Effector memory CD8-positive, alpha-beta T cell (primary cell): ENCODE results near the gene FHOD3.

ENCODE experiments used
- ATAC-seq: fragments of 150-1000 bp; cut with Tn5 transposase; replicated peaks from 2 replicates; pipeline ENCODE4 v1.10.0; 2021; ENCODE audit warnings: mild to moderate bottlenecking, moderate library complexity
- DNase-seq, 3 experiments: peaks; one replicate each; pipeline ENCODE4 v3.0.0; 2021
- H3K27ac Mint-ChIP-seq, 2 donors: one replicate each; pipeline ENCODE4 v1.8.0; 2022; ENCODE audit warnings: mild to moderate bottlenecking in 2 of 2, mixed read lengths in 2 of 2, moderate library complexity in 2 of 2
- H3K27me3 Mint-ChIP-seq, 2 donors: one replicate each; pipeline ENCODE4 v1.8.0; 2022; ENCODE audit warnings: mixed read lengths in 2 of 2
- H3K36me3 Mint-ChIP-seq: one replicate; pipeline ENCODE4 v1.8.0; 2022; ENCODE audit warnings: mild to moderate bottlenecking, moderate library complexity, mixed read lengths; ENCODE audit not compliant: insufficient read depth
- H3K4me1 Mint-ChIP-seq, 2 donors: one replicate each; pipeline ENCODE4 v1.8.0; 2022; ENCODE audit warnings: low read depth in 2 of 2, mixed read lengths in 2 of 2
- H3K4me3 Mint-ChIP-seq, 2 donors: one replicate each; pipeline ENCODE4 v1.8.0; 2022; ENCODE audit warnings: mild to moderate bottlenecking in 2 of 2, mixed read lengths in 2 of 2, moderate library complexity in 2 of 2
- H3K9me3 Mint-ChIP-seq, 2 donors: one replicate each; pipeline ENCODE4 v1.8.0; 2022; ENCODE audit warnings: mixed read lengths in 2 of 2

FHOD3 gene

DNA sequence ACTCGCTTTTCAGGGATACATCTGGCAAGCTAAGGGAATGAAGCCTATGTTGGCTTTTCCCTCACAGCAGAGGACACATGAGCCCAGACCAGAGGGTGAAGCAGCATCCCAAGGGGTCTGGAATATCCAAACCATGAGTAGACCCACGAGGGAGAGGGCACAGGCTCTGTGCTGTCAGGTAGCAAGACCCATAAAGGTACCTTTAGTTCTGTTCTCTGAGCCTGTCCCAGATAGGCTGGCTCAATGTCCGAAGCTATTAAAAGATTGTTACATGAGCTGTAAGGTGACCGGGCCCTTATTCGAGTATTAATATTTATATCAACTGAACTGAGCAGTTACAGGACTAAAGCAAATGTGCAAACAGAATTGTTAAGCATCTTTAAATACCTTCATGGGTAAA is 479.1 kb downstream of the FHOD3 start:
- no peaks in the 10 kb centered on the region for H3K9me3 Mint-ChIP-seq

DNA sequence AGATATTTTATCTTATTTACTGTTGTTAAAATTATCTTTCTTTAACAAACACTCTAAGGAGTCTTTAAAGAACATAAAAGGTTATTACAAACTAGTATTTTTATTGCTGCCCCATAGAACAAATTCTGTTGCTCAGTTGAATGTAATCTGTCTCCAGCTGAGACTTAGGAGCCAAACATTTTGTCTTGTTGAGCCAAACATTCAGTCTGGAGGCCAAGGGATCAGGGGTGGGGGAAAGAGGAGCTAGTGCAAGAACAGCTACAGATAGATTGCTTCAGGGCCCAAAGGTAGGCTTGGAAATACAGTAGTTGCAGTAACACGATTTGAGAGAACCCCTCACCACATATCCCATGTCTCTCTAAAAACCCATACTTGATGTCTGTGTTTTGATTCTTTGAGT is 480.1 kb downstream of the FHOD3 start:
- Mint-ChIP-seq H3K36me3 (peaks cover 2% of the 10 kb centered on the region), H3K4me3 (no peak overlapping the region), H3K27ac (no peak overlapping the region), H3K4me1 (no peaks in the 10 kb centered on the region), H3K27me3 (no peaks in the 10 kb centered on the region), H3K9me3 (no peaks in the 10 kb centered on the region)
- no peak for DNase-seq
- no peak for ATAC-seq

More for the DNA sequence above, 479.1 kb downstream of the FHOD3 start:
- Mint-ChIP-seq H3K27me3 (no peaks in the 10 kb centered on the region), H3K36me3 (no peaks in the 10 kb centered on the region), H3K4me1 (peaks cover 0 to under 1% of the 10 kb centered on the region in 2 donors), H3K27ac (no peak overlapping the region), H3K4me3 (no peak overlapping the region)
- DNase-seq = no peak
- ATAC-seq = no peak

DNA sequence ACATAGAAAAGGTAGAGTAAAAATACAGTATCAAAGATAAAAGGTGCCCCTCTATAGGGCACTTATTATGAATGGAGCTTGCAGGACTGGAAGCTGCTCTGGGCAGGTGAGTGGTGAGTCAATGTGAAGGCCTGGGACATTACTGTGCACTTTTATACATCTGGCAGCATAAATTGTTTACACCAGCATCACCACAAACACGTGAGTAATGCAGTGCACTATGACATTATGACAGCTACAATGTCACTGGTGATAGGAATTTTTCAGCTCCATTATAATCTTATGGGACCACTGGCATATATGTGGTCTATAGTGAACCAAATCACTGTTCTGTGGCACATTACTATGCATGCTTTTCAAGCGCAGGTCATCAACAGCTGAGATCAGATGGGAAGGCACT is 483.2 kb downstream of the FHOD3 start:
- no peak overlapping the region for H3K4me3 Mint-ChIP-seq
- DNase-seq (no peak), ATAC-seq (no peak)
- H3K36me3 Mint-ChIP-seq = peaks cover 5% of the 10 kb centered on the region
- no peak overlapping the region for H3K27ac Mint-ChIP-seq
- no peaks in the 10 kb centered on the region for H3K4me1 Mint-ChIP-seq
- H3K9me3 Mint-ChIP-seq = no peaks in the 10 kb centered on the region
- no peaks in the 10 kb centered on the region for H3K27me3 Mint-ChIP-seq

DNA sequence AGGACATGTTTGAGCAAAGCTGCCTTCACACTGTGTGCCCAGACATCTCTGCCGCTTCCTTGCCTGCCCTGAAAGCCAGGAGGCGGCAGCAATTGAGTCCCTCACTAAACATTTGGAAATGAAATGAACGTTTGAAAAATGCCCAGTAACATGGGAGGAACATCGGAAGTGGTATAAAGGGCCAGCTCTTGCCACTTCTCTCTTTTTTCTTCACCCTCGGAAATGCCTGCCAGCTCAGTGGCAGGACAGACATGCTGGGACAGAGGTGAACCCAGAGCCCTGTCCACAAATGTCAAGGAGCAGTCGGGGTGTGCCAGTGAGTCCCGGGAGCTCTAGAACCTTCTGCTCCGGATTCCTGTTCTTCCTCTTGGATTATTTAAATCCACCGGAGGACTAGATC is 485.2 kb downstream of the FHOD3 start:
- Mint-ChIP-seq H3K4me1 (no peaks in the 10 kb centered on the region), H3K4me3 (no peak overlapping the region), H3K9me3 (no peaks in the 10 kb centered on the region), H3K27ac (no peak overlapping the region), H3K36me3 (peaks cover 5% of the 10 kb centered on the region), H3K27me3 (no peaks in the 10 kb centered on the region)
- no peak for DNase-seq
- no peak for ATAC-seq

DNA sequence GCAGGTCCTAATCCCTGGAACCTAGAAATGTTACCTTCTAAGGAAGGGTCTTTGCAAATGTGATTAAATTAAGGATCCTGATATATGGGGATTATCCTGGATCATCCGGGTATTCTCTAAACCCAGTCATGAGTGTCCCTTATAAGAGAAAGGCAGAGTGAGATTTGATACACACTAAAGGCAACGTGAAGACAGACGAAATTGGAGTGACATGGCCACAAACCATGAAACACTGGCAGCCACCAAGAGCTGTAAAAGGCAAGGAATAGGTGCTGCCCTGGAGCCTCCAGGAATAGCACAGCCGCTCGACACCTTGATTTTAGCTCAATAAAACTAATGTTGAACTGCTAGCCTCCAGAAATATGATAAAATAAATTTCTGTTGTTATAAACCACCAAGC is 486.3 kb downstream of the FHOD3 start:
- Mint-ChIP-seq H3K27me3 (no peaks in the 10 kb centered on the region), H3K9me3 (no peaks in the 10 kb centered on the region), H3K4me1 (no peaks in the 10 kb centered on the region), H3K4me3 (no peak overlapping the region), H3K27ac (no peak overlapping the region), H3K36me3 (peaks cover 13% of the 10 kb centered on the region)
- ATAC-seq (no peak), DNase-seq (no peak)

DNA sequence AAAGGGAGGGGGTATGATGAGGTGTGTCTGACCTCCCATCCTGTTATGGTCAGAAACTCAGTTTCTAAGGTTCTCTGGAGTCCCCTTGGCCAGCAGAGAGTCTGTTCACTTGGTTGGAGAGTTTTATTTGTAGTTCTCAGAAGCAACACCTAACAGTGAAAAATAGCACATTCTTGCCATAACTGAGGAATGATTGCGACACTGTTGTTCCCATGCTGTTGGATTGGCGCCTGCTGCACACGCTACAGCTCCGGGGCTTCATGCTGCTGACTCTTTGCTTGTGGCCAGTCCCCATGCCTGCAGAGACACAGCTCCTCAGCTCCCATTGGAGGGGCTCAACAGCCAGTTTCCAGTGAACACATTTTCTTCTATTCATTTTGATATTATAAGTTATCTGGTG is 489.2 kb downstream of the FHOD3 start:
- Mint-ChIP-seq H3K9me3 (no peaks in the 10 kb centered on the region), H3K4me1 (no peaks in the 10 kb centered on the region), H3K4me3 (no peak overlapping the region), H3K36me3 (peaks cover 14% of the 10 kb centered on the region), H3K27ac (no peak overlapping the region), H3K27me3 (no peaks in the 10 kb centered on the region)
- ATAC-seq (no peak), DNase-seq (no peak)

DNA sequence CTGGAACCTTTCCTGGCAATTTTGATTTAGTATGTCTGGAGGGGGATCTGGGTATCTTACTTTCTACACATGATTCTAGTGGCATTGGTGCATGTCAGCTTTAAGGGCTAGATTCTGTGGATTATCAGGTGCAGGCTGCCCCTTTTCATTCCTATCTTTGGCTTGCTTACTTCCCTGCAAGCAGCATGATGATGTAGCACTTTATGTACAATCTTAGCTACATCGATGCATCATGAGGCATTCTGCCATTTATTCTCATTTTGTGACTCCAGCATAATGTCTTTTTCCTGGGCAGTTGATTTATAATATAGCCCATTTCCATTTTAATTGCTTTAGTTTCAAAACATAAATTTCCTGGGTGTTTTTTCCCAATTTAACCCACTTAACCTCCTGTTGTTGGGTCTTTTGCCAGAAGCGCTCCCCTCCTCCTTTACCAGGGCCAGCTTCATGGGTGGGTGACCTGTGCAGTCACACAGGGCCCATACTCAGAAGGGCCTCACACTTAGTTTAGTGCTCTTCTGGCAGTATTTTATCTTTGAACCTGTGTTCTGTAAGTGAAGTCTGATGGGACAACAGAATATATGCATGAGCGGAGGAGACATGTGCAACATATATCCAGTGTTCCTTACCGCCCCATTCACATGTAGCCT is 495.2 kb downstream of the FHOD3 start:
- Mint-ChIP-seq H3K27me3 (no peaks in the 10 kb centered on the region), H3K27ac (no peak overlapping the region), H3K9me3 (no peaks in the 10 kb centered on the region)

DNA sequence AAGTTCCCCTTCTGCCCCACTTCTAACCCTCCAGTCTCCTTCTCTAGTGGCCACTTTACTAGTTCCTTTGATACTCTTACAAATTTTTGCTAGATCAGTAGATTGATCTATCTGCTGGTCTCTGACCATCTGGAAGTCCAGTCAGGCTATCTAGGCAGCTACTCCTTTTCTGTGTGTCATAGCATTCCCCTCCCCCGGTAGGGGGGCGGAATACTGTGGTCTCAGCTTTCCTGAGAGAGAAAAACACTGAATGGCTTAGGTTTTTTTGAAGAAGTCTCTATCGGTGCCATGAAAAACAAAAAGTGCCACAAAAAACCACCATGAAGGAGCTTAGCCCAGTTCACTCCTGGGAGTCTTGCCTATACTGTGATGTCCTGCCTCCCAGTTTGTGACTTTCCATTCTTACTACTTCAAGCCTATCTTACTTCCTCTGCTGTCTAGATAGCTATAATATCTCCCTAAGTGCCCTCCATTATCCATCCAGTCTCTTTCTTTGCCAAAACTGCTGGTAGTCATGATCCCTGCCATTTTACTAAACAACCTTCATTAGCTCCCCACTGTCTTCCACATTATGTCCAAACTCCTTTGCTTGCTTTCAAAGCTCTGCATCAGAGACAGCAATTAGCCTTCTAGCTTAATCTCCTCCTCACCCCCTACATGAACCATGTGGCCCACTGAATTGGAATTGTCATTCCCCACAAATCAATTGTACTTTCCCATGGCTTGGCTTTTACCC is 501.4 kb downstream of the FHOD3 start:
- peaks cover 0 to 2% of the 10 kb centered on the region in 2 donors for H3K4me1 Mint-ChIP-seq
- ATAC-seq (no peak), DNase-seq (no peak)
- no peaks in the 10 kb centered on the region for H3K9me3 Mint-ChIP-seq
- H3K27me3 Mint-ChIP-seq = no peaks in the 10 kb centered on the region
- no peak overlapping the region for H3K4me3 Mint-ChIP-seq
- H3K36me3 Mint-ChIP-seq = peaks cover 41% of the 10 kb centered on the region
- peak overlapping the region in 1 of 2 donors; percentile 26 for H3K27ac Mint-ChIP-seq

More for the DNA sequence above, 495.2 kb downstream of the FHOD3 start:
- ATAC-seq (no peak), DNase-seq (no peak)
- H3K36me3 Mint-ChIP-seq = peaks cover 28% of the 10 kb centered on the region
- H3K4me1 Mint-ChIP-seq = peaks cover 0 to 2% of the 10 kb centered on the region in 2 donors
- H3K4me3 Mint-ChIP-seq = no peak overlapping the region

DNA sequence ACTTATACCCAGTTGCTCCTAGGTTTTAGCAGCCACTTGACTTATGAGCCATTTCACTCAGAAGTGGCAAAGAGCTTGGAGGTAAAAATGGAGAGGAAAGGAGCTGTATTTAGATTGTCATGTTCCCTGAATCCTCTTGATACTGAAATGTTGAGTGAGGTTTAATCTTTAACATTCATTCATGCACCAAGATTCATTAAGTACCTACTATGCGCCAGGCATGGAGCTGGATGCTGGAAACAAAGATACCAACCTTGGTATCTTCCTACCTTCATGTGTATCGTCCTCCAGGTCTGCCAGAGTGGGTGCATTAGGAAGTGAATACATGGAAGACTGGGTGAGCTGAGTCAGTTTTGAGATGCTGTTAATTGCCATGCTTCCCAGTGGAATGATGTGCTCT is 507.6 kb downstream of the FHOD3 start:
- H3K27ac Mint-ChIP-seq = no peak overlapping the region
- peaks cover 0 to 6% of the 10 kb centered on the region in 2 donors for H3K4me1 Mint-ChIP-seq
- H3K36me3 Mint-ChIP-seq = peaks cover 53% of the 10 kb centered on the region
- no peaks in the 10 kb centered on the region for H3K9me3 Mint-ChIP-seq
- DNase-seq = no peak
- no peak for ATAC-seq
- no peaks in the 10 kb centered on the region for H3K27me3 Mint-ChIP-seq
- no peak overlapping the region for H3K4me3 Mint-ChIP-seq

DNA sequence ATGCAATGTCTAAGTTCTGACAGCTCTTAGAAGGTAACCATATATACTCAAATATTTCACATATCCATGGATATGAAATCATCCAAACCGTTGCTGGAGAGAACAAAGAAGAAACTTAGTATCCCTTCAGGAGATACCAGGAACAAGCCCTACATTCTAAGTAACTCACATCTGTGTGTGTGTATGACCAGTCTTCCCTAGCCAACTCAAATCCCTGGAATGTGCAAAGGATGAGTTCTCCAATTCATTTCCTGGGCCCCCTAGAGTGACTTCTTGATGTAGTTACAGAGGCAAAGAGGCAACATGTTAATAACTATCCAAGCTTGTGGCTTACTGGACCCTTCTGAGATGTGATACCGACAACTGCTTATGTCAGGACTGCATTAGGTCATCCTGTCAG is 511.2 kb downstream of the FHOD3 start:
- H3K27me3 Mint-ChIP-seq = no peaks in the 10 kb centered on the region
- DNase-seq = no peak
- no peaks in the 10 kb centered on the region for H3K9me3 Mint-ChIP-seq
- H3K4me1 Mint-ChIP-seq = peaks cover 4 to 11% of the 10 kb centered on the region in 2 donors
- ATAC-seq = no peak
- no peak overlapping the region for H3K4me3 Mint-ChIP-seq
- H3K36me3 Mint-ChIP-seq = peaks cover 38% of the 10 kb centered on the region
- H3K27ac Mint-ChIP-seq = no peak overlapping the region

DNA sequence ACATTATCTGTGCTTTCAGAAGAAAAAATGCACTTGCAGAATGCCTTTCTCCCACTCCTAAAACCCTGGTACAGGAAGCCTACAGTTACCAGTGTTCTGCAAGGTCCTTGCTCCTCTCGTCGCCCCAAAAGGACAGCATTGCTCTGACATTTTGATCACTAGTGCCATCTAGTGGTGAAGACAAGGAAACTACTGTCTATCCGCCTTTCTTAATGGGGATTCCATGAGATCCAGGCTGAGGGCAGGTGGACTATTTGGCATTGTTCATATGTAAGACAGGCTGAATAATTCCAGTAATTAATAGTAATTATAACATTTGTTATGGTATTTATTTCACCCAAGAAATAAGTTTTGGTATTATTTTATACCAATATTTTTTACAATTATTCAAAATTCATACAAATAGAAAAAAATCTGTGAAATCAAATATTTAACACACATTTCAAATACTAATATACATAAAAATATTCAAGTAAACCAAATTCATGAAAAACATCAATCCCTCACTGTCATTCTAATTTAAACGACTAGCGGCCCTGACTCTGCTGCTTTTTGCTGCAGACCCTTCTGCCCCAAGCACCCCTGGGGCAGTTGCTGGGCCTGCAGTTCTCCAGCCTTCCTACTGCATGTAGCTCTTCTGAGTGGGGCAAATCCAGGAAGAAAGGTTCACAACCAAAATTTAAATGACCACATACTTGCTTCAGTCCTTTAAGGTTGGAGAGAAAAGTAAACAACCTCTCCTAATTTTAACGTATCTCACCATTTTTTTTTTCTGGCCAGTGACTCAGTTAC is 512.3 kb downstream of the FHOD3 start:
- H3K27ac Mint-ChIP-seq = no peak overlapping the region
- DNase-seq = peak; percentile 27 to 32 (median 27)
- peak; percentile 99 for ATAC-seq
- no peak overlapping the region for H3K4me3 Mint-ChIP-seq
- no peaks in the 10 kb centered on the region for H3K27me3 Mint-ChIP-seq
- H3K4me1 Mint-ChIP-seq = peaks cover 9 to 11% of the 10 kb centered on the region in 2 donors
- H3K9me3 Mint-ChIP-seq = no peaks in the 10 kb centered on the region
- H3K36me3 Mint-ChIP-seq = peaks cover 32% of the 10 kb centered on the region

DNA sequence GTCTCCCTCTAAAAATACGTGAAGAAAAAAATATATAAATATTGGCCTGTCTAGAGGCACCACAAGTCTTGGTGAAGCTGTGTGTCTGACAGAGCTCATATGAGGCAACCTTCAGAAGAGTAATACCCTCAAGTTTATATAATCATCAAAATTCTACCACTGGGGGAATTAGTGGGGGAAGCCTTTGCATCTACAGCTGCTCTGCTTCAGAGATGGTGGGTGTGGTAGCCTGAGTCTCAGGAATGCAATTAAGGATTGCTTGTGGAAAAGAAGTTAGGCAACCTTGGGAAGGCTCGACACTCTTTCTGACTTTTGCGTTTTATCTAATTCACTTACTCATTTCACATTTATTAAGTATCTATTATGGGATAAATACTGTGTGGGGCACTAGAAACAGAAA is 513.9 kb downstream of the FHOD3 start:
- Mint-ChIP-seq H3K4me3 (no peak overlapping the region), H3K4me1 (peaks cover 9 to 13% of the 10 kb centered on the region in 2 donors), H3K9me3 (no peaks in the 10 kb centered on the region), H3K27ac (no peak overlapping the region), H3K27me3 (no peaks in the 10 kb centered on the region), H3K36me3 (peaks cover 30% of the 10 kb centered on the region)
- DNase-seq (no peak), ATAC-seq (no peak)

DNA sequence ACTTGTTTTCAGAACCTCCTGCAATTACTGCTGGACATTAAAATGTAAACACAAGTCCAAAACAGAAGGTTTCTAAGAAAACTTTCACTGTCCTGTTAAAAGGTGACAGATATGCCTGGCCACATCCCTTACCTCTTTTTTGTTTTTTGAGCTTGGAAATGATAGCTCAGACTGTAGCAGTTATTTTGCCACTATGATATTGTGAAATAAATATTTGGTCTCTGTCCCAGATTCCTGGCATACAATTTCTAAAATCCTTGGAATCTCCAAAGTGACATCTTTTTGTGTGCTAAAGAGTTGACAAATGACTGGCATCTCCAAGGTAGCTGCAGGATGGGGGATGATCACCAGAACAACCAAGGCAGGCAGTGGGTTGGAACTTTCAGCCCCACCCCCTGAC is 514.4 kb downstream of the FHOD3 start:
- no peaks in the 10 kb centered on the region for H3K27me3 Mint-ChIP-seq
- H3K27ac Mint-ChIP-seq = no peak overlapping the region
- H3K4me1 Mint-ChIP-seq = peaks cover 9 to 13% of the 10 kb centered on the region in 2 donors
- DNase-seq (no peak), ATAC-seq (no peak)
- no peak overlapping the region for H3K4me3 Mint-ChIP-seq
- H3K36me3 Mint-ChIP-seq = peaks cover 30% of the 10 kb centered on the region
- no peaks in the 10 kb centered on the region for H3K9me3 Mint-ChIP-seq

DNA sequence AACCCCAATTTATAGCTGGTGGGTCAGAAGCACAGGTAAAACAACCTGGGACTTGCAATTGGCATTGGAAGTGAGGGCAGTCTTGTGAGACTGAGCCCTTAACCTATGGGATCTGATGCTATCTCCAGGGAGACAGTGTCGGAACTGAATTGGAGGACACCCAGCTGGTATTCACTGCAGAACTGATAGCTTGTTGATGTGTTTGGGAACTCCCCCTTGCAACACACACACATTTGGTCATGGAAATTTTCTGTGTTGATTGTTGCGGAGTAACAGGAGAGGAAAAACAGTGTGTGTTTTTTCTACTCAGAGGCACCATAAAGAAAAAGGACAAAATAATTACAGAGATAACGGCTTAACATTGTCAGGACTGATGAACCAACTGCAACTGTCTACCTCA is 515.2 kb downstream of the FHOD3 start:
- DNase-seq (no peak), ATAC-seq (no peak)
- H3K27me3 Mint-ChIP-seq = no peaks in the 10 kb centered on the region
- peaks cover 9 to 13% of the 10 kb centered on the region in 2 donors for H3K4me1 Mint-ChIP-seq
- no peak overlapping the region for H3K27ac Mint-ChIP-seq
- H3K36me3 Mint-ChIP-seq = peaks cover 25% of the 10 kb centered on the region
- H3K9me3 Mint-ChIP-seq = no peaks in the 10 kb centered on the region
- no peak overlapping the region for H3K4me3 Mint-ChIP-seq
